Panc1 (cell line): ENCODE data around the gene TEX51. TPM values are rescaled to one million over a fixed set of nuclear protein-coding genes. Genes with fewer than 3 reads are reported as not detected.

Source experiments
- ATAC-seq: fragments of 200-7000 bp; cut with Tn5 transposase; 2 replicates; pipeline ENCODE4 v1.9.1; 2020; ENCODE audit warnings: mild to moderate bottlenecking, moderate library complexity
- BruUV-seq: library from RNA; stranded (reverse); fragments of 400-500 nt; replicated peaks from 2 replicates; lab custom pipeline; 2021; lab: Mats Ljungman, UMichigan
- CTCF ChIA-PET: fragments of 300-600 bp; sonication (Branson Sonifier 250); formaldehyde crosslinking; loops from one replicate; lab custom pipeline; 2022; ENCODE audit warnings: antibody characterized with exemption; lab: Charles Lee
- POLR2A ChIA-PET: fragments of 300-600 bp; sonication (Branson Sonifier 250); formaldehyde crosslinking; loops from one replicate; lab custom pipeline; 2022; ENCODE audit warnings: antibody characterized with exemption; lab: Charles Lee
- DNase-seq: peaks from one replicate; pipeline ENCODE4 v3.0.0-alpha.2; 2010; ENCODE audit warnings: low read depth, low spot score
- H3K27ac ChIP-seq: 2 replicates; pipeline ENCODE4 v1.5.1; 2011; ENCODE audit warnings: mild to moderate bottlenecking, low read length, inconsistent platforms
- H3K27me3 ChIP-seq: fragments of 200-500 bp; sonication (Bioruptor generic); 2 replicates; pipeline ENCODE4 v1.6.0; 2014; ENCODE audit warnings: low read length, inconsistent platforms; ENCODE audit not compliant: control insufficient read depth, insufficient read depth
- H3K36me3 ChIP-seq: fragments of 200-500 bp; sonication (Bioruptor generic); 2 replicates; pipeline ENCODE4 v1.5.1; 2014; ENCODE audit warnings: inconsistent platforms, mild to moderate bottlenecking, low read length, moderate library complexity; ENCODE audit not compliant: control insufficient read depth, insufficient read depth
- H3K4me1 ChIP-seq: 2 replicates; pipeline ENCODE4 v1.5.1; 2011; ENCODE audit warnings: inconsistent platforms, mild to moderate bottlenecking, low read length, moderate library complexity; ENCODE audit not compliant: control insufficient read depth, insufficient read depth
- H3K4me3 ChIP-seq, 2 experiments: 2 replicates each; pipeline ENCODE4 v1.5.1; 2011 to 2012; ENCODE audit warnings: low read depth in 2 of 2, low read length in 2 of 2, mild to moderate bottlenecking in 2 of 2, inconsistent platforms in 1 of 2, moderate library complexity in 1 of 2
- H3K9me3 ChIP-seq: fragments of 200-500 bp; sonication (Bioruptor generic); 2 replicates; pipeline ENCODE4 v1.5.1; 2014; ENCODE audit warnings: low read depth, mild to moderate bottlenecking, inconsistent platforms, low read length, moderate library complexity; ENCODE audit not compliant: control insufficient read depth, insufficient read depth
- POLR2AphosphoS5 ChIP-seq: IDR thresholded peaks from 2 replicates; pipeline ENCODE4 v1.6.1; 2012; ENCODE audit warnings: mild to moderate bottlenecking, low read depth, low read length, moderate library complexity
- SIN3A ChIP-seq: IDR thresholded peaks from 2 replicates; pipeline ENCODE4 v1.6.1; 2012; ENCODE audit warnings: low read depth, mild to moderate bottlenecking, low read length, moderate library complexity, borderline replicate concordance; ENCODE audit not compliant: insufficient read depth
- TCF7L2 ChIP-seq: IDR thresholded peaks from 2 replicates; pipeline ENCODE4 v1.6.1; 2011; ENCODE audit warnings: mild to moderate bottlenecking, low read depth, low read length, inconsistent platforms
- in situ Hi-C: cut with HindIII; loops from 2 replicates; pipeline ENCODE4 v1.10.0; 2016; ENCODE audit warnings: low sequenced_read_pairs, low pct_unique_long_range_greater_than_20kb
- intact Hi-C: fragments of 100-400 bp; cut with micrococcal nuclease; formaldehyde crosslinking; loops from one replicate; pipeline ENCODE4 v1.10.0; 2022; ENCODE audit not compliant: unreplicated experiment
- total RNA-seq: library from RNA; stranded (reverse); gene quantifications from one replicate; pipeline ENCODE4 v1.2.1, GENCODE V29; 2021; ENCODE audit not compliant: unreplicated experiment
- TF ChIP-seq, protein P1 (sequence below), 2 experiments: IDR thresholded peaks; 2 replicates each; pipeline ENCODE4 v1.6.1; 2011 to 2012; ENCODE audit warnings: low read depth in 2 of 2, control low read depth in 1 of 2, low read length in 1 of 2, mild to moderate bottlenecking in 1 of 2, moderate library complexity in 1 of 2; ENCODE audit not compliant: insufficient read depth in 1 of 2
- TF ChIP-seq, protein P2 (sequence below): fragments of 450-650 bp; IDR thresholded peaks from 2 replicates; pipeline ENCODE4 v1.5.1; 2017; ENCODE audit warnings: mild to moderate bottlenecking

TEX51 gene
- total RNA-seq, 1 experiment from 2014 or later: not detected

DNA sequence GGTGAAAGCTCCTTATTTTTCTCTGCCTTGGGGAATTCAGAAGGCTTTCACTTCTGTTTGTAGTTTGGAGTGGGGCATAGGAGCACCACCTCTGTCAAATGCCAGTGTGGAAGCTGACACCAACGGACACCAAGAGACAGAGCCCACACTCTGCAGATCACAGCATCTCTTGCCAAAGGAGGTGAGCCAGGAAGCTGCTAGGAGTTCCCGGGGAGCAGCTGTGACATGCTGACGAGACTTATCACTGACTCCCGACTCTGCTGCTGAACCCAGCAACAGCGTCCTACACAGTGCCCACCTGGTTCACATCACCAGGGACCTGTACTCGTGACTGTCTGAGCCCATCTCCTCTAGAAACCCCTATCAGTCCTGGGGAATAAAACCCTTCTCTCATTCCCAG, 8.1 kb downstream of the TEX51 start:
- Histone ChIP-seq H3K27me3 (no peaks in the 10 kb centered on the region), H3K4me1 (no peaks in the 10 kb centered on the region), H3K9me3 (no peaks in the 10 kb centered on the region), H3K27ac (no peak overlapping the region), H3K4me3 (no peak overlapping the region), H3K36me3 (no peaks in the 10 kb centered on the region)
- DNase-seq: no peak
- intact Hi-C loops: no loop called here
- CTCF ChIA-PET: interaction anchor here (0.6 kb wide), 1 partner anchor 20 kb away, joined by 3 read pairs; no protein-coding TSS in a partner anchor
- BruUV-seq: no TSS peak
- TF ChIP-seq TCF7L2 (no peak), SIN3A (no peak)
- in situ Hi-C loops: no loop called here
- POLR2A ChIA-PET: no interaction called here
- ATAC-seq: 0 out of 2 replicates have a peak, but pooled peaks have one; percentile 20

- no peaks in the 10 kb centered on the region for H3K27me3 ChIP-seq
- CTCF ChIA-PET: no interaction called here
These were observed 9.0 kb downstream of the TEX51 start for GRCh38 chr2:126907671-126908070.

DNA sequence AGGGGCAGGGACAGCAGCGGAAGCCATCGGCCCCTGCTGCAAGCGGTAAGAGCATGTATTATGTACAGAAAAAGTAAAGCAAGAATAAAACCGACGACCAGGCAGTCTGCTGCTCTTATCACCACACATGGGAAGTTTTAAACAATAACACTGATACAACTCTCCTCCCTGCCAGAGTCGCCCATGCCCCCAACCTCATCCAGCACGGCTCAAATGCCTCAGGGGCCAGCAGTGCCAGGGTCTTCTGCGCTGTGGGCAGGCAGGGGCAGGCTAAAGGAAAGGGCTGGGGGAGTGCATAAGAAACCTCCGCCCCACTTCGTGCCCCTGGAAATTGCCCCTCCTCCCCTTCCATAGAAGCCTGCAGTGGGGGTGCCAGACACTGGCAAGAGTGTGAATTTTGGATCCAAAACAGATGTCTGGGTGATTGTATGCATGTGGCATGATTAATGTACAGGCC, 10.1 kb downstream of the TEX51 start:
- POLR2A ChIA-PET: no interaction called here
- no peaks in the 10 kb centered on the region for H3K9me3 ChIP-seq
- H3K36me3 ChIP-seq: no peaks in the 10 kb centered on the region
- CTCF ChIA-PET: no interaction called here
- DNase-seq (no peak), ATAC-seq (no peak)
- in situ Hi-C loops (no loop called here), intact Hi-C loops (no loop called here)
- H3K27me3 ChIP-seq: no peaks in the 10 kb centered on the region
- H3K27ac ChIP-seq: no peak overlapping the region
- H3K4me1 ChIP-seq: no peaks in the 10 kb centered on the region
- TF ChIP-seq, protein P1, sequence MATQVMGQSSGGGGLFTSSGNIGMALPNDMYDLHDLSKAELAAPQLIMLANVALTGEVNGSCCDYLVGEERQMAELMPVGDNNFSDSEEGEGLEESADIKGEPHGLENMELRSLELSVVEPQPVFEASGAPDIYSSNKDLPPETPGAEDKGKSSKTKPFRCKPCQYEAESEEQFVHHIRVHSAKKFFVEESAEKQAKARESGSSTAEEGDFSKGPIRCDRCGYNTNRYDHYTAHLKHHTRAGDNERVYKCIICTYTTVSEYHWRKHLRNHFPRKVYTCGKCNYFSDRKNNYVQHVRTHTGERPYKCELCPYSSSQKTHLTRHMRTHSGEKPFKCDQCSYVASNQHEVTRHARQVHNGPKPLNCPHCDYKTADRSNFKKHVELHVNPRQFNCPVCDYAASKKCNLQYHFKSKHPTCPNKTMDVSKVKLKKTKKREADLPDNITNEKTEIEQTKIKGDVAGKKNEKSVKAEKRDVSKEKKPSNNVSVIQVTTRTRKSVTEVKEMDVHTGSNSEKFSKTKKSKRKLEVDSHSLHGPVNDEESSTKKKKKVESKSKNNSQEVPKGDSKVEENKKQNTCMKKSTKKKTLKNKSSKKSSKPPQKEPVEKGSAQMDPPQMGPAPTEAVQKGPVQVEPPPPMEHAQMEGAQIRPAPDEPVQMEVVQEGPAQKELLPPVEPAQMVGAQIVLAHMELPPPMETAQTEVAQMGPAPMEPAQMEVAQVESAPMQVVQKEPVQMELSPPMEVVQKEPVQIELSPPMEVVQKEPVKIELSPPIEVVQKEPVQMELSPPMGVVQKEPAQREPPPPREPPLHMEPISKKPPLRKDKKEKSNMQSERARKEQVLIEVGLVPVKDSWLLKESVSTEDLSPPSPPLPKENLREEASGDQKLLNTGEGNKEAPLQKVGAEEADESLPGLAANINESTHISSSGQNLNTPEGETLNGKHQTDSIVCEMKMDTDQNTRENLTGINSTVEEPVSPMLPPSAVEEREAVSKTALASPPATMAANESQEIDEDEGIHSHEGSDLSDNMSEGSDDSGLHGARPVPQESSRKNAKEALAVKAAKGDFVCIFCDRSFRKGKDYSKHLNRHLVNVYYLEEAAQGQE (IDR thresholded peaks at IDR 0.05; ENCODE audit: insufficient read depth in 1 of 2, low read depth in 2 of 2, low read length in 1 of 2): no peak
- TF ChIP-seq POLR2AphosphoS5: no peak
- TF ChIP-seq SIN3A: no peak
- TF ChIP-seq, protein P2, sequence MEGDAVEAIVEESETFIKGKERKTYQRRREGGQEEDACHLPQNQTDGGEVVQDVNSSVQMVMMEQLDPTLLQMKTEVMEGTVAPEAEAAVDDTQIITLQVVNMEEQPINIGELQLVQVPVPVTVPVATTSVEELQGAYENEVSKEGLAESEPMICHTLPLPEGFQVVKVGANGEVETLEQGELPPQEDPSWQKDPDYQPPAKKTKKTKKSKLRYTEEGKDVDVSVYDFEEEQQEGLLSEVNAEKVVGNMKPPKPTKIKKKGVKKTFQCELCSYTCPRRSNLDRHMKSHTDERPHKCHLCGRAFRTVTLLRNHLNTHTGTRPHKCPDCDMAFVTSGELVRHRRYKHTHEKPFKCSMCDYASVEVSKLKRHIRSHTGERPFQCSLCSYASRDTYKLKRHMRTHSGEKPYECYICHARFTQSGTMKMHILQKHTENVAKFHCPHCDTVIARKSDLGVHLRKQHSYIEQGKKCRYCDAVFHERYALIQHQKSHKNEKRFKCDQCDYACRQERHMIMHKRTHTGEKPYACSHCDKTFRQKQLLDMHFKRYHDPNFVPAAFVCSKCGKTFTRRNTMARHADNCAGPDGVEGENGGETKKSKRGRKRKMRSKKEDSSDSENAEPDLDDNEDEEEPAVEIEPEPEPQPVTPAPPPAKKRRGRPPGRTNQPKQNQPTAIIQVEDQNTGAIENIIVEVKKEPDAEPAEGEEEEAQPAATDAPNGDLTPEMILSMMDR: no peak
- no TSS peak for BruUV-seq
- H3K4me3 ChIP-seq: no peak overlapping the region

More at GRCh38 chr2:126907671-126908070, 9.0 kb downstream of the TEX51 start:
- intact Hi-C loops (no loop called here), in situ Hi-C loops (no loop called here)
- BruUV-seq: no TSS peak
- POLR2A ChIA-PET: no interaction called here
- TF ChIP-seq, protein P2: no peak
- TF ChIP-seq, protein P1 (IDR thresholded peaks at IDR 0.05; ENCODE audit: insufficient read depth in 1 of 2, low read depth in 2 of 2, low read length in 1 of 2): no peak
- no peaks in the 10 kb centered on the region for H3K36me3 ChIP-seq
- no peak overlapping the region for H3K4me3 ChIP-seq
- H3K4me1 ChIP-seq: no peaks in the 10 kb centered on the region
- no peak for DNase-seq
- H3K27ac ChIP-seq: no peak overlapping the region
- no peak for ATAC-seq
- no peaks in the 10 kb centered on the region for H3K9me3 ChIP-seq
